K562 (cell line): ENCODE results near the gene ZSCAN12. TPM values are rescaled to one million over a fixed set of nuclear protein-coding genes. Genes with fewer than 3 reads are reported as not detected.
A peak's percentile ranks its signal among the peaks of the same experiment; 100 is the strongest.

Experiments used
- CHD4 ChIP-seq: fragments of 200-600 bp; sonication (generic); IDR thresholded peaks from 3 replicates; pipeline ENCODE4 v1.6.1; 2012; ENCODE audit warnings: low read depth, mild to moderate bottlenecking, mixed read lengths, low read length, inconsistent platforms; ENCODE audit not compliant: insufficient read depth, insufficient replicate concordance, poor library complexity, severe bottlenecking
- FOS ChIP-seq: IDR thresholded peaks from 3 replicates; pipeline ENCODE4 v1.6.1; 2011; ENCODE audit not compliant: insufficient read length; ENCODE audit errors: extremely low read depth
- FOXK2 ChIP-seq, 2 experiments: fragments of 450-650 bp; IDR thresholded peaks in 1 of 2; conservative IDR thresholded peaks in 1 of 2; 2 replicates each; pipeline ENCODE4 v1.6.1; 2016; ENCODE audit warnings: low read depth in 2 of 2, mild to moderate bottlenecking in 1 of 2
- GABPB1 ChIP-seq: sonication (generic); formaldehyde crosslinking; IDR thresholded peaks from 2 replicates; pipeline ENCODE4 v1.8.0; 2022; ENCODE audit warnings: mild to moderate bottlenecking, missing genetic modification reagents
- GATAD2A ChIP-seq: fragments of 450-650 bp; IDR thresholded peaks from 2 replicates; pipeline ENCODE4 v1.6.1; 2017
- HNRNPLL ChIP-seq: fragments of 200-400 bp; formaldehyde crosslinking; IDR thresholded peaks from 2 replicates; pipeline ENCODE4 v1.6.1; 2017; ENCODE audit warnings: low read length, low read depth, mild to moderate bottlenecking; ENCODE audit not compliant: poor library complexity, severe bottlenecking
- PCBP1 ChIP-seq: fragments of 200-400 bp; formaldehyde crosslinking; IDR thresholded peaks from 2 replicates; pipeline ENCODE4 v1.6.1; 2018; ENCODE audit warnings: mild to moderate bottlenecking, low read depth, low read length; ENCODE audit not compliant: poor library complexity, severe bottlenecking
- RAD21 ChIP-seq, 2 experiments: fragments of 250-450 bp in 1 of 2; fragments of 450-650 bp in 1 of 2; sonication (Bioruptor Pico) in 1 of 2; formaldehyde crosslinking in 1 of 2; IDR thresholded peaks in 1 of 2; conservative IDR thresholded peaks in 1 of 2; 2 replicates each; pipeline versions ENCODE4 v1.4.0 to v1.8.0; 2020 to 2022; ENCODE audit warnings: mild to moderate bottlenecking in 2 of 2, moderate library complexity in 1 of 2
- RBM14 ChIP-seq: fragments of 200-400 bp; formaldehyde crosslinking; IDR thresholded peaks from 2 replicates; pipeline ENCODE4 v1.6.1; 2018; ENCODE audit warnings: low read depth, mild to moderate bottlenecking, low read length, moderate library complexity, borderline replicate concordance; ENCODE audit not compliant: insufficient read depth
- ZKSCAN8 ChIP-seq: fragments of 200-800 bp; sonication (Bioruptor generic); IDR thresholded peaks from 2 replicates; pipeline ENCODE4 v1.6.1; 2016; ENCODE audit warnings: missing genetic modification characterization, missing compliant biosample characterization
- ZNF12 ChIP-seq: sonication (generic); formaldehyde crosslinking; IDR thresholded peaks from 2 replicates; pipeline ENCODE4 v1.4.0; 2020; ENCODE audit warnings: mild to moderate bottlenecking, missing genetic modification reagents
- ZNF263 ChIP-seq: sonication (generic); formaldehyde crosslinking; IDR thresholded peaks from 2 replicates; pipeline ENCODE4 v1.8.0; 2022; ENCODE audit warnings: mild to moderate bottlenecking, missing genetic modification reagents, borderline replicate concordance
- polyA plus RNA-seq, 8 experiments: library from polyadenylated mRNA; depleted of rRNA in 4 of 8; stranded (reverse) in 5 of 8; unstranded in 3 of 8; fragments of >200 nt; fragmentation: Nextera tagmentation in 2 of 8; fragmentation: Illumina TruSeq in 1 of 8; extraction: Ambion mirVana in 2 of 8; extraction: Trizol in 1 of 8; gene quantifications; 2 replicates each; pipeline versions ENCODE4 v1.2.1 to v1.2.3, GENCODE V29; 2011 to 2014; ENCODE audit warnings: inconsistent platforms in 1 of 8, missing spikeins in 1 of 8
- total RNA-seq, 7 experiments: library from RNA; depleted of rRNA in 6 of 7; stranded (reverse); fragments of >200 nt in 6 of 7; fragmentation: Illumina TruSeq in 2 of 7; extraction: Trizol in 2 of 7; gene quantifications; 2 replicates each; pipeline versions ENCODE4 v1.2.1 to v1.2.3, GENCODE V29; 2011 to 2021; ENCODE audit warnings: low replicate concordance in 1 of 7
- TF ChIP-seq, protein P1 (sequence below): sonication (generic); formaldehyde crosslinking; IDR thresholded peaks from 2 replicates; pipeline ENCODE4 v1.8.0; 2023; ENCODE audit warnings: missing genetic modification reagents, mild to moderate bottlenecking, borderline replicate concordance
- TF ChIP-seq, protein P2 (sequence below): fragments of 200-800 bp; sonication (Bioruptor generic); IDR thresholded peaks from 2 replicates; pipeline ENCODE4 v1.6.1; 2017; ENCODE audit warnings: missing genetic modification characterization, missing compliant biosample characterization
- TF ChIP-seq, protein P3 (sequence below), 2 experiments: fragments of 450-650 bp in 1 of 2; sonication (generic) in 1 of 2; formaldehyde crosslinking; conservative IDR thresholded peaks; 2 replicates each; pipeline versions ENCODE4 v1.4.0 to v1.8.1; 2020 to 2022; ENCODE audit warnings: mild to moderate bottlenecking in 1 of 2, missing genetic modification reagents in 1 of 2
- TF ChIP-seq, protein P4 (sequence below): fragments of 450-650 bp; IDR thresholded peaks from 2 replicates; pipeline ENCODE4 v1.6.1; 2016; ENCODE audit warnings: missing biosample characterization, missing genetic modification characterization

The ZSCAN12 gene
- total and polyA plus RNA-seq, 9 of the 15 experiments (the other 6 are each of a cell fraction or from before 2014, with no cell fraction given): 2.5 to 19.6 (median 12.5) TPM

DNA sequence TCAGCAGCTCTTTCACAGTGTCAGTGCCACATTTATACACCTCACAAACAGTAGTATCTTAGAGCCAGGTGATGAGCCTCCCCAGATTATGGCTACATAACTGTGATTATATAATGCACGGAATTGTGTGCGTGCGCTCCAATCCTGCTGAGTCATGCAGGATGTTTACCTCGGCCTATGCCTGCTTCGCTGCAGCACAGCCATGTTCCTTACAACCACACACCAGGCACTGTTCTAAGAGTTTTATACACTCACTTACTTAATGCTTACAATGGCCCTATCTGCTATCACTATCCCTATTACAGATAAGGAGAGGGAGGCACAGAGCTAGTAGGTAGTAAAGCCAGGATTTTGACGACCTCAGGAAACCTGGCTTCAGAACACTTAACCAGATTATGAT is 42.5 kb downstream of the ZSCAN12 start (continued):
- TF ChIP-seq RAD21 (CRISPR knock-in tag; conservative IDR thresholded peaks at IDR 0.05 in 1 of 2, IDR thresholded peaks at IDR 0.05 in 1 of 2) (no peak), PCBP1 (no peak), FOS (no peak), ZNF12 (CRISPR knock-in tag) (no peak), CHD4 (no peak), GABPB1 (CRISPR knock-in tag) (no peak), ZKSCAN8 (no peak), FOXK2 (conservative IDR thresholded peaks at IDR 0.05 in 1 of 2, IDR thresholded peaks at IDR 0.05 in 1 of 2; ENCODE audit: low read depth in 2 of 2) (peak; percentile 34 to 63; a peak in 3 of 4 replicates), RBM14 (no peak), GATAD2A (no peak), ZNF263 (CRISPR knock-in tag) (no peak), HNRNPLL (no peak)
- TF ChIP-seq, protein P1, sequence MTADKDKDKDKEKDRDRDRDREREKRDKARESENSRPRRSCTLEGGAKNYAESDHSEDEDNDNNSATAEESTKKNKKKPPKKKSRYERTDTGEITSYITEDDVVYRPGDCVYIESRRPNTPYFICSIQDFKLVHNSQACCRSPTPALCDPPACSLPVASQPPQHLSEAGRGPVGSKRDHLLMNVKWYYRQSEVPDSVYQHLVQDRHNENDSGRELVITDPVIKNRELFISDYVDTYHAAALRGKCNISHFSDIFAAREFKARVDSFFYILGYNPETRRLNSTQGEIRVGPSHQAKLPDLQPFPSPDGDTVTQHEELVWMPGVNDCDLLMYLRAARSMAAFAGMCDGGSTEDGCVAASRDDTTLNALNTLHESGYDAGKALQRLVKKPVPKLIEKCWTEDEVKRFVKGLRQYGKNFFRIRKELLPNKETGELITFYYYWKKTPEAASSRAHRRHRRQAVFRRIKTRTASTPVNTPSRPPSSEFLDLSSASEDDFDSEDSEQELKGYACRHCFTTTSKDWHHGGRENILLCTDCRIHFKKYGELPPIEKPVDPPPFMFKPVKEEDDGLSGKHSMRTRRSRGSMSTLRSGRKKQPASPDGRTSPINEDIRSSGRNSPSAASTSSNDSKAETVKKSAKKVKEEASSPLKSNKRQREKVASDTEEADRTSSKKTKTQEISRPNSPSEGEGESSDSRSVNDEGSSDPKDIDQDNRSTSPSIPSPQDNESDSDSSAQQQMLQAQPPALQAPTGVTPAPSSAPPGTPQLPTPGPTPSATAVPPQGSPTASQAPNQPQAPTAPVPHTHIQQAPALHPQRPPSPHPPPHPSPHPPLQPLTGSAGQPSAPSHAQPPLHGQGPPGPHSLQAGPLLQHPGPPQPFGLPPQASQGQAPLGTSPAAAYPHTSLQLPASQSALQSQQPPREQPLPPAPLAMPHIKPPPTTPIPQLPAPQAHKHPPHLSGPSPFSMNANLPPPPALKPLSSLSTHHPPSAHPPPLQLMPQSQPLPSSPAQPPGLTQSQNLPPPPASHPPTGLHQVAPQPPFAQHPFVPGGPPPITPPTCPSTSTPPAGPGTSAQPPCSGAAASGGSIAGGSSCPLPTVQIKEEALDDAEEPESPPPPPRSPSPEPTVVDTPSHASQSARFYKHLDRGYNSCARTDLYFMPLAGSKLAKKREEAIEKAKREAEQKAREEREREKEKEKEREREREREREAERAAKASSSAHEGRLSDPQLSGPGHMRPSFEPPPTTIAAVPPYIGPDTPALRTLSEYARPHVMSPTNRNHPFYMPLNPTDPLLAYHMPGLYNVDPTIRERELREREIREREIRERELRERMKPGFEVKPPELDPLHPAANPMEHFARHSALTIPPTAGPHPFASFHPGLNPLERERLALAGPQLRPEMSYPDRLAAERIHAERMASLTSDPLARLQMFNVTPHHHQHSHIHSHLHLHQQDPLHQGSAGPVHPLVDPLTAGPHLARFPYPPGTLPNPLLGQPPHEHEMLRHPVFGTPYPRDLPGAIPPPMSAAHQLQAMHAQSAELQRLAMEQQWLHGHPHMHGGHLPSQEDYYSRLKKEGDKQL: no peak
- TF ChIP-seq, protein P2, sequence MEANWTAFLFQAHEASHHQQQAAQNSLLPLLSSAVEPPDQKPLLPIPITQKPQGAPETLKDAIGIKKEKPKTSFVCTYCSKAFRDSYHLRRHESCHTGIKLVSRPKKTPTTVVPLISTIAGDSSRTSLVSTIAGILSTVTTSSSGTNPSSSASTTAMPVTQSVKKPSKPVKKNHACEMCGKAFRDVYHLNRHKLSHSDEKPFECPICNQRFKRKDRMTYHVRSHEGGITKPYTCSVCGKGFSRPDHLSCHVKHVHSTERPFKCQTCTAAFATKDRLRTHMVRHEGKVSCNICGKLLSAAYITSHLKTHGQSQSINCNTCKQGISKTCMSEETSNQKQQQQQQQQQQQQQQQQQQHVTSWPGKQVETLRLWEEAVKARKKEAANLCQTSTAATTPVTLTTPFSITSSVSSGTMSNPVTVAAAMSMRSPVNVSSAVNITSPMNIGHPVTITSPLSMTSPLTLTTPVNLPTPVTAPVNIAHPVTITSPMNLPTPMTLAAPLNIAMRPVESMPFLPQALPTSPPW (CRISPR knock-in tag): no peak
- TF ChIP-seq, protein P3, sequence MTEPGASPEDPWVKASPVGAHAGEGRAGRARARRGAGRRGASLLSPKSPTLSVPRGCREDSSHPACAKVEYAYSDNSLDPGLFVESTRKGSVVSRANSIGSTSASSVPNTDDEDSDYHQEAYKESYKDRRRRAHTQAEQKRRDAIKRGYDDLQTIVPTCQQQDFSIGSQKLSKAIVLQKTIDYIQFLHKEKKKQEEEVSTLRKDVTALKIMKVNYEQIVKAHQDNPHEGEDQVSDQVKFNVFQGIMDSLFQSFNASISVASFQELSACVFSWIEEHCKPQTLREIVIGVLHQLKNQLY (CRISPR knock-in tag; conservative IDR thresholded peaks at IDR 0.05): no peak
- TF ChIP-seq, protein P4, sequence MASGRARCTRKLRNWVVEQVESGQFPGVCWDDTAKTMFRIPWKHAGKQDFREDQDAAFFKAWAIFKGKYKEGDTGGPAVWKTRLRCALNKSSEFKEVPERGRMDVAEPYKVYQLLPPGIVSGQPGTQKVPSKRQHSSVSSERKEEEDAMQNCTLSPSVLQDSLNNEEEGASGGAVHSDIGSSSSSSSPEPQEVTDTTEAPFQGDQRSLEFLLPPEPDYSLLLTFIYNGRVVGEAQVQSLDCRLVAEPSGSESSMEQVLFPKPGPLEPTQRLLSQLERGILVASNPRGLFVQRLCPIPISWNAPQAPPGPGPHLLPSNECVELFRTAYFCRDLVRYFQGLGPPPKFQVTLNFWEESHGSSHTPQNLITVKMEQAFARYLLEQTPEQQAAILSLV: no peak
